Measurements from ENCODE around the gene BRF1. TPM values are rescaled to one million over a fixed set of nuclear protein-coding genes. Genes with fewer than 3 reads are reported as not detected.
A peak's percentile ranks its signal among the peaks of the same experiment; 100 is the strongest.

The BRF1 gene
- total and polyA plus RNA-seq, 2 of the 8 experiments (the other 6 are each of a cell fraction or from before 2014, with no cell fraction given): 7.7 to 18.3 TPM

DNA sequence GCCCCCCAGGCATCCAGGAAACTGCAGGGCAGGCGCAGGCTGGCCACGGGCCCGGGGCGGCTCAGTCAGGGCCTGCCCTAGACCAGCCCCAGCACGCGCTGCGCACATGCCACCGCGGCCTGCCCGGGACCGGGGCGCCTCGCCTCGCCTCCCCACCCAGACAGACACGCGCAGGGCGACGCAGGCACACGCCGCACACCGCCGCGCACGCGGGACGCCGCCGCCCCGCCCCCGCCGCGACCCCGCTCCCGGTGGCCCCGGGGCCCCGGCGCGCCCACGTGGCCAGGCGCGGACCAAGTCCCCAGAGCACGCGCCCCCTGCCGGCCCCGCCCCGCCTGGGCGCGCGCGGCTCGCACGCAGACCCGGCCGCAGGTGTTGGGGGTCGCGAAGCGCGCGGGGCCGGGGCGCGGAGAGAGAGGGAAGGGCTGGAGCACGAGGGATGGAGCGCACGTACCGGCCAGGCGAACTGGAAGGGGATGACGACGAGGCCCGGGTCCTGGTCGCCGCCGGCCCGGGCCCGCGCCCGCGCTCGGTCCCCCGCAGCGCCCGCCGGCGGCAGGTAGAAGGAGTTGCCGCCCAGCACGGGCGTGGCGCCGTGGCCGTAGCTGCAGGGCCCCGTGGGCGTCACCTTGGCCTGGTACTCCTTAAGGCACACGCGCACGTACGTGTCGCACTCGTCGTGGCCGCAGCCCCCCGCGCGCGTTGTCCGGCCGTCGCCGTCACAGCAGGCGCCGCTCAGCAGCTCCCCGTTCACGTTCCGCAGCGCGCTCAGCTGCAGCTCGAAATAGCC, 133.3 kb downstream of the BRF1 start (continued):
- TF ChIP-seq SRF (IDR thresholded peaks at IDR 0.05; ENCODE audit: low read depth, low read length) (no peak), KDM1A (IDR thresholded peaks at IDR 0.05; ENCODE audit: borderline replicate concordance, low read length) (no peak), GTF2F1 (IDR thresholded peaks at IDR 0.05; ENCODE audit: borderline replicate concordance, low read depth, low read length) (no peak), JUN (IDR thresholded peaks at IDR 0.05; ENCODE audit: low read depth, low read length) (no peak), SIX5 (IDR thresholded peaks at IDR 0.05; ENCODE audit: low read depth, low read length) (no peak), CBX5 (IDR thresholded peaks at IDR 0.05; ENCODE audit: low read depth, low read length) (no peak), SUZ12 (IDR thresholded peaks at IDR 0.05; ENCODE audit: low read length) (peak; percentile 55; the same call in 1 of the 2 replicates), SP4 (IDR thresholded peaks at IDR 0.05; ENCODE audit: low read length) (no peak), KDM4A (IDR thresholded peaks at IDR 0.05; ENCODE audit: low read depth, low read length, severe bottlenecking) (peak; percentile 91), PHF8 (conservative IDR thresholded peaks at IDR 0.05; ENCODE audit: low read depth, low read length) (no peak), SP2 (IDR thresholded peaks at IDR 0.05; ENCODE audit: low read length) (no peak)
- TF ChIP-seq, protein P1, sequence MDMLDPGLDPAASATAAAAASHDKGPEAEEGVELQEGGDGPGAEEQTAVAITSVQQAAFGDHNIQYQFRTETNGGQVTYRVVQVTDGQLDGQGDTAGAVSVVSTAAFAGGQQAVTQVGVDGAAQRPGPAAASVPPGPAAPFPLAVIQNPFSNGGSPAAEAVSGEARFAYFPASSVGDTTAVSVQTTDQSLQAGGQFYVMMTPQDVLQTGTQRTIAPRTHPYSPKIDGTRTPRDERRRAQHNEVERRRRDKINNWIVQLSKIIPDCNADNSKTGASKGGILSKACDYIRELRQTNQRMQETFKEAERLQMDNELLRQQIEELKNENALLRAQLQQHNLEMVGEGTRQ (IDR thresholded peaks at IDR 0.05; ENCODE audit: low read length): no peak
